Stimulated activated CD8-positive, alpha-beta memory T cell treated with anti-CD3 and anti-CD28 coated beads, Interleukin-15, amount 100 ng/mL, for 24 hours (primary cell): ENCODE results near the gene FBXL13.

Experiments used
- DNase-seq: peaks from one replicate; pipeline ENCODE4 v3.0.0-alpha.2; 2020; ENCODE audit warnings: low read depth

The FBXL13 gene

DNA sequence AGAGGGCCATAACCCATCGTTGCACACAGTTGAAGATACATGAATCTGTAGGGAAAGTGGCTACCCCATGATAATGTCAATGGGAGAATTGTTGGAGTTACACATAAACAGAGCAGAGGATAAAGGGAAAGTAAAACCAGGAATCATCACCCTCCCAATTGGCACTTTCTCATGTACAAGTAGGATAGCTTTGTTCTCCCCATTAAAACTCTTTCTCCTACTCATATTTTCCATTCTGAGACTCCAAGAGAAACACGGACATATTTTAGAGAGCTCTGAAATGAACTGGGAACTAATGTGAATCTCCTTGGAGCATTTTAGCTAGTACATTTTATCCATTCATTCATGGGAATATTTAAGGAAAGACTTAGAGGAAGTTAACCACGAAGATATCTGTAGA, 179.0 kb downstream of the FBXL13 start:
- no peak for DNase-seq

DNA sequence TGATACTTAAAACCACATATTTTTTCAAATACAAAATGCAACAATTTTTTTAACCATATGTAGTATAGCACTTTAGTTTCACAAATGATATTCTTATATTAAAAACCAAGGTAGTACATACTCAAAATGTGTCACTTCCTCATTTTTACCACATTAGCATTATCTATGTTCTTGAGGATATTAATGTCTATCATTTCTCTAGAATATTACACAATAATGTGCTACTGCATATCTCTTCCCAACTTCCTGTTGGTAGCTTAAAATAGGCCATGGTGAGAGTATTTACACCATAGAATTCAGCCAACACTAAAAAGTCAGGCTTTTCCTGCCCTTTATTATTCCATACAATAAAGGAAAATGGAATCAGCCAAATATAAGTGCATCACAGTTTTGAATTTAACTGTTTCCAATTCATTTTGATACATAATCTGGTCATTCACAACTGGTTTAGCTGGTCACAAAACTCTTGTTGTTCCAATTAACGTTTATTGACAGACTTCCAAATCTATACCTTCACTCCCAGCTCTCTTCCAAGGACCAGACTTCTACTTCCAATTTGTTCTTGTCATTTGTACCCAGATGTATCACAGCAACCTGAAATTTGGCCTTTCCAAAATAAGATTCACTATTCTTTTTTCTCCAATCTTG, 181.8 kb downstream of the FBXL13 start:
- no peak for DNase-seq

DNA sequence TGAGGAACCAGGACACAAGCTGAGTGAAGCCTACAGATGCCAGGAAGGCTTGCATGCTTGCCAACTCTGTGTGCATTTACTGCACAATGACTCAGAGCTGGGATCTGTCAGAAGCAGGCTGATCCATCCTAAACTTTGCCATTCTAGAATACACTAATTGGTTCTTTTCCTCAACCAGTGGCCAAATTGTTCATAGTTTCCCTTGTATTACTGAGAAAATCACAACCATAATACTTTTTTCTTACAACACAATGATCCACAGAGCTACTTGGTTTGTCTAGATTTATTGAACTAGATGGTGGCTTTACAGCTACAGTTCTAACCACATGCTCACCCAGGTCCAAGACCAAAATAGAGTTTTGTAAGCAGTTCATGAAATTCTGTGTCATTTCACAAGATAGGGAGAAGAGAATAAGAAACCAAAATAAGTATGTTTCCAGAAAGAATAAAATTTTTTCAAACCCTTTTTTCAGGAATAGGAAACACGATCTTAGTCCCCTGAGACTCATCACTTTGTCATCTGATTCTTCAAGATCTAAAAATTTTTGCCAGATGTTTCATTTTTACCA, 182.8 kb downstream of the FBXL13 start:
- no peak for DNase-seq

DNA sequence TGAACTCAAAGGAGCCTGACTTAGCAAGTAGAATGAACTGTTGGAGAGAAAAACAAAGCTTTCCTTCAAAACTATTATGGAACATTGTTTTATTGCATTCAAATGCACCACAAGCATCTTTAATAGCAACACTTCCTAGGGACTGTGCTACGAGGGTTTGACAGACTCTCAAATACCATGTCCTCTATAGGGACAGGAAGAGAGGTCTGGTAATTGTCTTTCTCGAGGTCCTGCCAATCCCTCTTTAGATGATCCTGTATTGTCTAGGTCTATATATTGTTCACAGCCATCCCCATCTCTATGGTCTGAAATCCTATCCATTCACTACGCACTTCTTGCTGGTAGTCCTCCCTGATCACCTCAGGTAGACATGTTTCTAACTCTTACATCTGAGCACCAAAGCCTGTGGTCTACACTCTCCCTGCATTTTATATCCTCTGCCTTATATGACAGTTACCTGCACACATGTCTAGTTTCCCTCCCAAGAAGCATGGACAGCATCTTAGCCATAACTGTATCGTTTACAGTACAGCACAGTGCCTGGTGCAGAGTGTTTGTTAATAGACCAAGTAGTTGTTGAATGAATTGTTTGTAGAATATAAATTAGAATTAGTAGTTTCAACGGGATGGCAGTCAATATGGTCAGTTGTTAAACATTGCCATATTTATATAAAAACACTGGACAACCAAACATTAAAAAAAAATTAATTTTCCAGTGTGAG, 183.5 kb downstream of the FBXL13 start:
- no peak for DNase-seq

DNA sequence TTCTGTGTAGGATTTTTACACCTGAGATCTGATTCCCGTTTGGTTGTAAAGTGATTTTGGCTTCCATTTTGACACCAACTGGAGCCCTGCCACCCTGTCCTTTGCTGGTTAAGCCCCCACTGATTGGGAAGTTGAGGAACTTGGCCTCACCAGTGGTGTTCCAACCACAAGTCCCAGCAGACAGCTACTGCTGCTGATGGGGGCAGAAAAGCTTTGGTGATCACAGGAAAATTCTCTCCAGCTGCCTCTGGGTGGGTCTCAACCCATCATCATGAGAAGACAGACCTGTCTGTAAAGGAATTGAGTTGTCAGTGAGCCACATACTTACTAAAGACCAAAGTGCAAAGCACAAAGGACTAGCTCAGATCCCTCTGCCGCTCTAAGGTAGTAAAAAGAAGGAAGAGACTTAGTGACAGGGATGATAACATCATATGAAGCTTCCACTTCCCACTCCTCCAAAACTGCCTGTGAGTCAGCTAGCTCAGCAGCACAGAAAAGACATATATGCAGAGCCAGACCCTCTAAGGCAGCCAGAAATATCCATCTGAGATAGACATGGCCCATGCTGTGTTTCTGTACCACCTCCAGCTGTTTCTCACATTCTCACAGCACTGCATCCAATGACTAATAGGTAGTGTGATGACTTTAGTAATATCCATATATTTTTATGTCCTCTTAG, 184.2 kb downstream of the FBXL13 start:
- no peak for DNase-seq

DNA sequence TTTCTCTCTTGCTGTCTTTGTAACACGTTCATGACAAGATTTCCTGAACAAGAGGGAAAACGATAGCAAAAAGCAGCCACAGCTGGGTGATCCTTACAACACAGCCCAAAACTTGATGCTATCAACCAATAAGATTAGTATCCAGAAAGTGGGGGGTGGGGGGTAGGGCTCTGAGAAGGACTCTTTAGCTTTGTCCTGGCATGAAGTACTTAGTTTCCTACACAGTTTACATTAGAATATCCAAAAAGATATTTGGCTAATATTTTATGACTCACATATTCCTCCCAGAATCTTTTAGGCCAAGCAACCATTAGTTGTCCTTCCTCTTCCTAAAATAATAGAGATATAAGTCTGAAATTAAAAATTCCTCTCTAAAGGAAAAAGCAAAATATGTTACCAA, 184.7 kb downstream of the FBXL13 start:
- no peak for DNase-seq

DNA sequence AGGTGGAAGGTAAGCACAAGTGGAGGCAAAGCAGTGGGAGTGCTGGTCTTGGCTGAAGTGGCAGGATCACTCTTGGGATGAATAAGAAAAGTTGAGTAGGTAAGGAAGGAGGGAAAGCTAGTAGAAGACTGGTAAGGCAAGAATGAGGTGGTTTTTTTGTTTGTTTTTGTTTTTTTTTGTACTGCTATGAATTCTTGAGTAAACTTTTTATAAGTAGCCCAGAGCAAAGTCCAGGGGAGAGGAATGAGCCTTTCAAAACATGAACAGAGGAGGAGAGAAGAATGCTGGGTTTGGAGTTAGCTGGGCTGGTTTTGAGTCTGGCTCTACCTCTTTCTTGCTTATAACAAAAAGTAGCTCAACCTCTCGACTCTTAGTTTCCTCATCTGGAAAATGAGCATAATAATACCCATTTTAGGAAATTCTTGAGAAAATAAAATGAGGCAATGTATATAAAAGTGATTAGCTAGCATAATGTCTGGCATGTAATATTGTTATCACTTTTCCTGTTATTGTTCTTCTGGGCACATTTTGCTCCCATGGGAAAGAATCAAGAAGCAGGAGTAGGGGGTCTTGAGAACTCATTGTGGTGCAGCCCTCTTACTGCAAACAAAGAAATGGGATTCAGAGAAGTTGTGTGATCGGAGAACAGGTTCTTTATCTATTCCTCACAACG, 185.9 kb downstream of the FBXL13 start:
- no peak for DNase-seq

DNA sequence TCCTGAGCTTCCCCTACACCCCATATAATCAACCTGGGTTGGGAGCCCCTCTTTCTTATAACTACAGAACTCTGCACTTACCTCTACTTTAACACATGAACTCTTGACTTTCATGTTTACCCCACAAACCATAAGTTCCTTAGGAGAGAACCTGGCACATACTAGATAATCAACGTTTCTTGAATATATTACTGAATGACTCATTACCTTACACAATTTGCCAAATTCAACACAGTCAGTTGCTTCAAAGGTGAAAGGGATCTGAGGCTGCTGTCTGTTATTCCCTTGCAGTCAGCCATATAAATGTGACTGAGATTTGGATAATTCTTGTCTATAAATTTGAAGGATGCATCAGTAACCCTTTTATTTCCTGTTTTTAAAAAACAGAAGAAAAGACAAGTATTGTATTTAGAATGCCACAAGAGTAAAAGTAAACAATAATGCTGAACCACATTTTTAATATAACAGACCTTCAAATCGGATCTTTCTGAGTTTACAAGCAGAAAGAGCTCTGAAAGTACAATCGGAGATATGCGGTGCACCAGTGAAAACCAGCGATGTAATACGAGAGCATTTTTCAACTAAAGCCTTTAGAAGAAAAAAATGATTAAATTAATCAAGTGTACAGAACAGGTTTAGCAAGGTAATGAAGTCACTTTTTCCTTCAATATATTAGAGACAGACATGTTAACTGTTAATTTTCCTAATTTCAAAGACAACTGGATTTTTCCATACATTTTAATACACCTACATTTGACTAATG, 191.3 kb downstream of the FBXL13 start:
- DNase-seq: no peak

DNA sequence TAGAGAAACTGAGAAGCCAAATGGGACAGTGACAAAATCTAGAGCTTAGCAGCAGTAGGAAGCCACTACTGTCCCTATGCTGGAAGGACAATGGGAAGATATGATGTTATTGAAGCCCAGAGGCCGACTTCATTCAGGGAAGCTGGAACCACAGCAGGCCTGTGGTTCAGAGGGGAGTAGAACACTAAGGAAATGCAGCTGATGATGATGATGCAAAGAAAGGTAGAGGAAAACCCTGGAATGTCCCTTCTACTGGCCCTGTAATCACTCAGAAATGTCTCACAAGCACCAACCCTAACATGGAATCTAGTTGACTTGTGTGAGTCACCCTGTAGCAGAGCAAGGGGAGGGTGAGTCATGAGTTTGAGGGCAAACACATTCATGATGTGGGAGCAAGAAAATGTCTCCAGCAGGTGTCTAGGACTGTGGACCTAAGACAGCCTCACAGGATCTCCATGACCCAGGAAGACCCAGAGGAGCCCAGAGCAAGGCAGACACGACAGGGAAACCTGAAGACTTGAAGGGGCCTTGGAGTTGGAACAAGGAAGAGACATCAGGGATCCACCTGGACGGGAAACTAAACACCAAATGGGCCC, 198.8 kb downstream of the FBXL13 start:
- no peak for DNase-seq

DNA sequence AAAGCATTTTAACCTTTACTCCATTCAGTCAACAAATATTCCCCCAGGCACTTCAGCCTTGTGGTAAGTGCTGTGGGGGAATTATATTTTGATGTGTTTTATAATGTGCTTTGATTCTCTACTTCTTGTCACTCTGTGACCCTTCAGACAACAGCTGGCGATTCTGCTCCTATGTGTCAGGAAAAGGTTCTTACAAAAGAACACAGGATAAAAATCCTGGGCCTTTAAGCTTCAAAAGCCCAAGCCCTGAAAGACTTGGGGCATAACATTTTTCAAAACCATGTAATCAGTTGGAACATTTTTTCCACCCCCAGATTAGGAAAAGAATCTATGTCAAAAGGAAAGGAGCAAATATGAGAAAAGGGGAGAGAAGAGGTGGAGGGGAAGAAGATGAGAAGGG, 199.6 kb downstream of the FBXL13 start:
- DNase-seq: no peak

DNA sequence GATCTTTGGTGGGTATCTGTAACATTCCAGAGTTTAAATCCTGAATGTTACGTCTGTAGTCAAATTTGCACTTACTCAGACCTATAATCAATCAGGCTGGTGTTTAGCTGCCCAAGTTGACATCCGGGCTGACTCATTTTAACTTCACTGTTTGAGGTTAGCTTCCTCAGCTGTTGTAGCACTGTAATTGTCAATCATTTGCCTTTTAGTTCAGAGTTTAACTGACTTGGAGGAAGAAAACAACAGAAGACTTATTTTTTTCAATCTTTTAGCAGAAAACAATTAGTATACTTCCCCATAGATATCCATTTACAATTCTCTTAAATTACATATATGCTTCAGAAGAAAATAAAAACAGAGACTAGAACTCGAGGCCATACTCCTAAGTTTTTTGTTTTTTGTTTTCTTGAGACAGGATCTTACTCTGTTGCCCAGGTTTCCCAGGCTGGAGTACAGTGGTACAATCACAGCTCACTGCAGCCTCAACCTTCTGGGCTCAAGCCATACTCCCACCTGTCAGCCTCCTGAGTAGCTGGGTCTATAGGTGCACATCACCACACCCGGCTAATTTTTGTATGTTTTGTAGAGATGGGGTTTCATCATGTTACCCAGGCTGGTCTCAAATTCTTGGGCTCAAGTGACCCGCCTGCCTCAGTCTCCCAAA, 200.3 kb downstream of the FBXL13 start:
- no peak for DNase-seq

DNA sequence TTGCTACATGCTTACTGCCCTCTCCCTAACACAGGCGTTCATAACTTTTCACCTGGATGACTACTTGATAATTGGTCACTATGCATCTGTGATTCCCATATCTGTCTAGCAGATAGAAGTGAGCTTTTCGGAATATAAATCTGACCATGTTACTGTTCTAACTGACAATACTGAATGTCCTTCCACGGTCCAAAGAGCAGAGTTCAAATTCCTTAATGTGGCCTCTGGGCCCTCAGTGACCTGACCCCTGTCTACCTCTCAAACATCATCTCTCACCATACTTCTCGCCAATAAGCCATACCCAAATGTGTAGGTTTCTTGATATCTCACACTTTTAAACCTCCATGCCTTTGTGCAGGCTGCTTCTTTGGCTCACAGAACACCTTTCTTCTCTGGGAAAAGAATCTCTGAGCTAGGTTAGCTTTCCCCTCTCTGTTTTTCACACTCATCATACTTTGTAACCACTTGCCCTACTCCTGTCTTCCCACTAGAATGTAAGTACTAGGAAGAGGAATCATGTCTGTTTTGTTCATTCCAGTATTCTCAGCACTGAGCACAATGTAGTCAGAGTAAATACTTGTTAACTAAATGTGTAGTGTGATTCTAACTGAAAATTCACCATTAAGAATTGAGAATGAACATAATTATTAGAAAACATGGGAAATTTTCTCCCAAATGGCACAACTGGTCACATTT, 201.0 kb downstream of the FBXL13 start:
- no peak for DNase-seq

DNA sequence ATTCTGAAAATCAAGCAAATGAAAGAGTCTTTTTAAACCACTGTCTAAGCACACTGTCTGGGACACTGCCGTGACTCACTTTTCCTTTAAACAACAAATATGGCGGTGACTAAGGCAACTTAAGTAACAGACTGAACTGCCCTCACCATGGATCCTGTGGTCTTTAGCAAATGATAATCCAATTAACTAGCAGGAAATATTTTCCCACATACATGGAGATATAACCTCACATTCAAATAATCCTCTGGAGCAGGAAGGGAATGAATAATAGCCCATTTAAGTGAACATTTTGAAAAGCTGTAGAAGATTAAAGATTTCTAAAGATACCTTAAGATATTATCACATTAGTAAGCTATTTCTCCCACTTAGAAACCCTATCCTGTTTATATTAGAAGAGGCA, 202.1 kb downstream of the FBXL13 start:
- no peak for DNase-seq

DNA sequence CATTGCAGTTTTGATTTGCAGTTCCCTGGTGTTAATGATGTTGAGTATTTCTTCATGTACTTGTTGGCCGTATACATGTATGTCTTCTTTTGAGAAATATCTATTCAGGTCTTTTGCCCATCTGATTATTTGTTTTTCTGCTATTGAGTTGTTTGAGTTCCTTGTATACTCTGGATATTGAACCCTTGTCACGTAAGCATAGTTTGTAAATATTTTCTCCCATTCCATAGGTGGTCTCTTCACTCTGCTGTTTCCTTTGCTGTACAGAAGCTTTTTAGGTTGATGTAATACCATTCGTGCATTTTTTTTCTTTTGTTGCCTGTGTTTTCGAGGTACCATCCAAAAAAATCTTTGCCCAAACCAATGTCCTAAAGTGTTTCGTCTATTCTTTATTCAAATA, 205.4 kb downstream of the FBXL13 start:
- no peak for DNase-seq

DNA sequence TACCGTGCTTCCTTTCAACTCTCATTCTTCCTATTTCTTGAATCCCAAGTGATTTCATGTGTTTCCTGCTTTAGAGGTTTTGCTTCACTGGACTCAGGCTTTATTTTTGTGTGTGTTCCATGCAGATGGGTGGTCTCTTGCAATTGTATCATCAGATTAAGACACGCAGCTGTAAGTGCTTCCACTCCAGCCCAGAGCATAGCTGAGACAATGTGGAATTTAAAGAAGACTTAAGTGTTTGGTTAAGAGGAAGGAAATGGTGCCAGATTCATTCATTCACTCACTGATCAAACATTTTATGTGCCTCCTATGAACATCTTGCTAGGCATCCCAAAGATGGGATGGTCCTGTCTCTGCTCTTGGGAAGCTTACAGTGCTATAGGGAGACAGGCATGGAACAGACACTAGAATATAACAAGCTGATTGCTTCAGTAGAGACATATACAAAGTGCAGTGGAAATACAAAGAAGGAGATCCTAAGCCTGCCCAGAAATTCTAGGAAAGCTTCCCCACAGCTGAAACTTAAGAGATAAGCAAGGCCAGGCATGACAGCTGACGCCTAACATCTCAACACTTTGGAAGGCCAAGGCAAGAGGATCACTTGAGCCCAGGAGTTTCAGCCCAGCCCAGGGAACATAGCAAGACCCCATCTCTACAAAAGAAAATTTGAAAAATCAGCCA, 207.9 kb downstream of the FBXL13 start:
- DNase-seq: no peak

DNA sequence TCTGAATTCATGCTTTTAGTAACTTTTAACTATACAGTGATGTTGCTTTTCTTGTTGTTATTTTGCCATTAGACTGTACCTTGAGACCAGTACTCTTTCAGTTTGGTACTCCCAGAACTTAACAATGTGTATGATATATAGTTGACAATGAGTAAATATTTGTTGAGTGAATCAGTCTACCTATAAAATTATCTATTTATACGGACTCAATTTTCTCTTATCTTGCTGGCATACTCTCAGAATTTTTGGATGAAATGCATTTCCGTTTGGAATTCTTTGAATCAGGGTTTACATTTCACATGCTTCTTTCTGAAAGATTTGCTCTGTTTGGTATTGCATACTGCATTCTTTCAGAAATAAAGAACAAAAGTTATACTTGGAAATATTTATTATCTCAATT, 209.6 kb downstream of the FBXL13 start:
- no peak for DNase-seq

DNA sequence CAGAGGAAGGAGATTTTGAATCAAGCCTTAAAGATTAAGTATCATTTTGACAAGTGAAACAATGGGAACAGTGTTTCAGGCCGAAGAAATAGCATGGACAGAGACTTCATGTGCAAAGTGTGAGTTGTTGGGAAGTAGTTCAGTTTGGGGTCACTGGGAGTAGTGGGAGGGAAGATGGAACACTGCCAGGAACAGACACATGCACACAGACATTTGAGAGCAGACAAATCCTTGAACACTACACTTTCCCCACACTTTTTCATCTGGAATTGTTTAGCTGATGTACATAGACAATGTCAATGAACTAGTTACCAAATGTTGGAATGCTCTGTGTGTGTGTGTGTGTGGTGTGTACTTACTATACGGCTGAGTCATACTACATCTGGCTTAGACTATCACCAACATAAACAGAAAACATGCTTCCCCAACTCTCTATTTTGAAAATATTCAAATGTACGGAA, 214.2 kb downstream of the FBXL13 start:
- DNase-seq: no peak

DNA sequence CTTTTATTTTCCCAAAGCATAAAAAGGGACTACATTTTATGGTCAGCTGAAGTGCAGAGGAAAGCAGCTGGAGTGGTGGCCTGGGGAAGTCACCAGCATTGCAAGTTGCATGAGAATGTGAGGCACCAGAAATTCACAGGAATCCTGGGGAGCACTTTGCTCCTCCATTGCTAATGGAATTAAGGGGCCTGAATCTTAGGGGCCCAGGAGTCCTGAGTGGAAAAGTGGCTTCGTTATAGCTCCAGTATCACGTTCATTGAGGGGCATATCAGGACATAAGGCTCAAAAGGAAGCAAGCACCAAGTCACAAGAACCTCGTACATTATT, 214.8 kb downstream of the FBXL13 start:
- DNase-seq: no peak

DNA sequence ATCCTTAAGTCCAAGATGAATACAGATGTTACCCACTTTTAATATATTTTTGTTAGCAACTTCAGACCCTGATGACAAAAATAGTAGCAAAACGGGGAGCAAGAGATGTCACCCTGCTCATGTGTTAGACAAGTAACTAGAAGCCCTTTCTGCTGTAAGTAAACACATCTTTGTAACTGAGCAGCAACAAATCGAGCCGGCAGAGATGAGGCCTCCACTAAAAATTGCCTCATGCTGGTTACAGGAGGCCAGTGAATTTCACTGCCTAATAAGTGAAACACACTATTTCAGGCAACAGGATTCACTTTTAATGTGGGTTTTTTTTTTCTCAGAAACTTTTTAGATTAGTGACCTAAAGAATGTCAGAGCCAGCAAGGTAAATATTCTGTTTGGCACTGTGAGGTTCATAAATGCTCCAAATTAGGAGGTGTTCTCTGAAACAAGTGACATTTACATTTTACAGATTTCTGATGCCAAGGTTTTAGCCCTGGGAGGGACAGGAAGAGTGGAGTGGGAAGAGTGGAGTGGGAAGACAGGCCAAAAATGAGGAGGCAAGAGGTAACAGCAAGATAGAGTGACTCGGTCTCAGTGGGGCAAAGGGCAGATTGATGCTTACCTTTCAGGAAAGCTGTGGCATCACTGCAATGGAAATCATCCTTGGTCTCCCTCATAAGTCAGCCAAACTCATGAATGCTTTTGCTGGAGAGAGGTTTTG, 215.4 kb downstream of the FBXL13 start:
- DNase-seq: no peak
